Activated CD8-positive, alpha-beta T cell treated with anti-CD3 and anti-CD28 coated beads for 36 hours (primary cell): ENCODE measurements around the gene DOC2A. TPM values are rescaled to one million over a fixed set of nuclear protein-coding genes. Genes with fewer than 3 reads are reported as not detected.
A peak's percentile ranks its signal among the peaks of the same experiment; 100 is the strongest.

Experiments used
- ATAC-seq: fragments of 200-7000 bp; cut with Tn5 transposase; one replicate; pipeline ENCODE4 v1.10.0; 2021; ENCODE audit warnings: mild to moderate bottlenecking, moderate library complexity
- CTCF ChIA-PET: fragments of 350-600 bp; sonication (Branson Sonifier 250); formaldehyde crosslinking; loops from one replicate; lab custom pipeline; 2021; ENCODE audit warnings: antibody characterized with exemption; lab: Charles Lee
- POLR2A ChIA-PET: fragments of 350-600 bp; sonication (Branson Sonifier 250); formaldehyde crosslinking; loops from one replicate; lab custom pipeline; 2021; ENCODE audit warnings: antibody characterized with exemption; lab: Charles Lee
- DNase-seq: peaks from one replicate; pipeline ENCODE4 v3.0.0-alpha.2; 2020
- H3K27ac Mint-ChIP-seq: one replicate; pipeline ENCODE4 v1.8.0; 2021; ENCODE audit warnings: mild to moderate bottlenecking, mixed read lengths
- H3K27me3 Mint-ChIP-seq: one replicate; pipeline ENCODE4 v1.8.0; 2021; ENCODE audit warnings: mixed read lengths
- H3K36me3 Mint-ChIP-seq: one replicate; pipeline ENCODE4 v1.8.0; 2021; ENCODE audit warnings: low read depth, mixed read lengths
- H3K4me1 Mint-ChIP-seq: one replicate; pipeline ENCODE4 v1.8.0; 2021; ENCODE audit warnings: low read depth, mixed read lengths
- H3K4me3 Mint-ChIP-seq: one replicate; pipeline ENCODE4 v1.8.0; 2021; ENCODE audit warnings: mild to moderate bottlenecking, moderate library complexity, mixed read lengths
- H3K9me3 Mint-ChIP-seq: one replicate; pipeline ENCODE4 v1.8.0; 2021; ENCODE audit warnings: mixed read lengths
- intact Hi-C: fragments of 100-400 bp; cut with micrococcal nuclease; formaldehyde crosslinking; loops from one replicate; pipeline ENCODE4 v1.10.0; 2022
- total RNA-seq, 2 experiments: library from RNA; stranded (reverse); gene quantifications; one replicate each; pipeline ENCODE4 v1.2.3, GENCODE V29; 2021
- TF ChIP-seq, protein P1 (sequence below): fragments of 200-600 bp; IDR thresholded peaks from one replicate; pipeline ENCODE4 v1.8.0; 2022; ENCODE audit warnings: antibody characterized with exemption, mild to moderate bottlenecking

DOC2A gene
- total RNA-seq, 2 experiments from 2014 or later = 0.68 to 1.8 TPM

DNA sequence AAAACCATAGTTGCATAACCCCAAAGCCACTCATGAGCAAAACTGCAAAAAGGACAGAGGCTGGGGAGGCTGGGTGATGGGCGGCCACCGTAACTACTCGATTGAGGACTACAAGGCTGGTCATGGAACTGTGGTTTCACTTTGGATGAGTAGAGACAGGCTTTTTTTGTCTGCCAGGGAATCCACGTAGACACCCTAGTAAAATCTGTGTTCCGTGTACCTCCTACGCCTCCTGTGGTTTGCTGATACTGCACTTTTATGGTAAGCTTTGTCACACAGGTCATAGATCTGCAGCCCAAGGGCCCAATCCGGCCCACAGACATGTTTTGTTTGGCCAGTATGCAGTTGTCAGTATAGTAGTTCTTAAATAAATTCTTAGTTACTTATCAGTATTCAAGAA is 22.4 kb upstream of the DOC2A start:
- intact Hi-C loops = no loop called here
- no peaks in the 10 kb centered on the region for H3K36me3 Mint-ChIP-seq
- no peaks in the 10 kb centered on the region for H3K9me3 Mint-ChIP-seq
- ChIA-PET POLR2A (interaction anchor here (0.8 to 1.2 kb wide), 3 partner anchors 14 to 219 kb away, joined by 3 to 6 read pairs (median 4); no protein-coding TSS in a partner anchor), CTCF (interaction anchor here (0.9 to 3.7 kb wide), 16 partner anchors 7 to 341 kb away, joined by 3 to 36 read pairs (median 11); partner anchors contain the start of gene CDIPT)
- no peak overlapping the region for H3K27ac Mint-ChIP-seq
- no peak for DNase-seq
- peaks cover 36% of the 10 kb centered on the region for H3K27me3 Mint-ChIP-seq
- no peak overlapping the region for H3K4me3 Mint-ChIP-seq
- peaks cover 2% of the 10 kb centered on the region for H3K4me1 Mint-ChIP-seq
- TF ChIP-seq, protein P1, sequence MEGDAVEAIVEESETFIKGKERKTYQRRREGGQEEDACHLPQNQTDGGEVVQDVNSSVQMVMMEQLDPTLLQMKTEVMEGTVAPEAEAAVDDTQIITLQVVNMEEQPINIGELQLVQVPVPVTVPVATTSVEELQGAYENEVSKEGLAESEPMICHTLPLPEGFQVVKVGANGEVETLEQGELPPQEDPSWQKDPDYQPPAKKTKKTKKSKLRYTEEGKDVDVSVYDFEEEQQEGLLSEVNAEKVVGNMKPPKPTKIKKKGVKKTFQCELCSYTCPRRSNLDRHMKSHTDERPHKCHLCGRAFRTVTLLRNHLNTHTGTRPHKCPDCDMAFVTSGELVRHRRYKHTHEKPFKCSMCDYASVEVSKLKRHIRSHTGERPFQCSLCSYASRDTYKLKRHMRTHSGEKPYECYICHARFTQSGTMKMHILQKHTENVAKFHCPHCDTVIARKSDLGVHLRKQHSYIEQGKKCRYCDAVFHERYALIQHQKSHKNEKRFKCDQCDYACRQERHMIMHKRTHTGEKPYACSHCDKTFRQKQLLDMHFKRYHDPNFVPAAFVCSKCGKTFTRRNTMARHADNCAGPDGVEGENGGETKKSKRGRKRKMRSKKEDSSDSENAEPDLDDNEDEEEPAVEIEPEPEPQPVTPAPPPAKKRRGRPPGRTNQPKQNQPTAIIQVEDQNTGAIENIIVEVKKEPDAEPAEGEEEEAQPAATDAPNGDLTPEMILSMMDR = no peak
- no peak for ATAC-seq

DNA sequence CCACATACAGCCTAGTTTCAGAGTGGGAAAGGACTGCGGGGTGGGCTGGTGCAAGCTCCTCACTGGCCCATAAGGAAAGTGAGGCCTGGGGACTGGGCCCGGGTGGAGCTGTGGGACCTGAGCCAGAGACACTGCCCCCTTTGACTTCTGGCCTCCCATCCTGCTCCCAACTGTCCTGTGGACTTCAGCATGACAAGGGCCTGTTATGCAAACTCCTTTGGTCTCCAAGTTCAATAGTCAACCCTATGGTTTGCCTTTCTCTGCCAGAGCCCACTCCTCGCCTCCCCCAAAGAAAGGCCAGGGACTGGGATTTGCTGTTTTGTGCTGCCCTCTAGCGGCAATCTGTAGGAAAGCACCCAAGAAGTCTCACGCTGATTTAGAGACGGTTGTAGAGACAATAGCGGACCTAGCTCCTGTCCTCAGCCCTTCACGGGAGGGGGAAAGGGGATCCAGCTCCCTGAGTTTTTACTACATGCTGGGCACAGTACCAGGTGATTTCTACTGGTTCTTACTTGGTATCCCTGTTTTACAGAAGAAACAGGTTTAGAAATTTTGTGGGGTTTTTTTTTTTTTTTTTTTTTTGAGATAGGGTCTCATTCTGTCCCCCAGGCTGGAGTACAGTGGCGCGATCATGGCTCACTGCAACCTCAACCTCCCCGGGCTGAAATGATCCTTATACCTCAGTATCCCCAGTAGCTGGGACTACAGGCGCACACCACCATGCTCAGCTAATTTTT is 21.4 kb upstream of the DOC2A start:
- DNase-seq (peak; percentile 79), ATAC-seq (peak; percentile 57)
- TF ChIP-seq, protein P1 = peak; percentile 87
- no peak overlapping the region for H3K27ac Mint-ChIP-seq
- CTCF ChIA-PET = interaction anchor here (0.6 to 3.7 kb wide), 54 partner anchors 8 to 370 kb away, joined by 3 to 36 read pairs (median 5); partner anchors contain the start of genes ASPHD1, C16orf92, CDIPT and HIRIP3
- POLR2A ChIA-PET = interaction anchor here (0.6 to 1.2 kb wide), 5 partner anchors 13 to 218 kb away, joined by 3 to 6 read pairs (median 3); no protein-coding TSS in a partner anchor
- H3K9me3 Mint-ChIP-seq = no peaks in the 10 kb centered on the region
- intact Hi-C loops = no loop called here
- H3K36me3 Mint-ChIP-seq = no peaks in the 10 kb centered on the region
- no peak overlapping the region for H3K4me3 Mint-ChIP-seq
- H3K4me1 Mint-ChIP-seq = peaks cover 2% of the 10 kb centered on the region
- H3K27me3 Mint-ChIP-seq = peaks cover 46% of the 10 kb centered on the region

- TF ChIP-seq, protein P1 = no peak
- Mint-ChIP-seq H3K4me1 (peaks cover 2% of the 10 kb centered on the region), H3K9me3 (no peaks in the 10 kb centered on the region), H3K36me3 (no peaks in the 10 kb centered on the region), H3K27ac (no peak overlapping the region), H3K4me3 (no peak overlapping the region), H3K27me3 (peaks cover 53% of the 10 kb centered on the region)
- ATAC-seq (no peak), DNase-seq (no peak)
- CTCF ChIA-PET = interaction anchor here (0.7 to 3.7 kb wide), 39 partner anchors 9 to 349 kb away, joined by 3 to 36 read pairs (median 6); partner anchors contain the start of genes ASPHD1, C16orf92, CDIPT and HIRIP3
- POLR2A ChIA-PET = interaction anchor here (1.2 kb wide), 1 partner anchor 17 kb away, joined by 3 read pairs; no protein-coding TSS in a partner anchor
- intact Hi-C loops = no loop called here
These were observed 20.7 kb upstream of the DOC2A start for GRCh38 chr16:30031477-30031918.

- TF ChIP-seq, protein P1 = no peak
- POLR2A ChIA-PET = no interaction called here
- Mint-ChIP-seq H3K4me3 (no peak within 1 kb of the TSS), H3K4me1 (peaks cover 2% of the 10 kb centered on the region), H3K36me3 (no peaks in the 10 kb centered on the region), H3K9me3 (no peaks in the 10 kb centered on the region), H3K27me3 (peaks cover 53% of the 10 kb centered on the region), H3K27ac (no peak within 1 kb of the TSS)
- CTCF ChIA-PET = interaction anchor here (0.9 to 3.7 kb wide), 24 partner anchors 8 to 339 kb away, joined by 3 to 36 read pairs (median 10); partner anchors contain the start of genes ASPHD1, C16orf92, CDIPT and KIF22
- DNase-seq (no peak), ATAC-seq (no peak)
- intact Hi-C loops = no loop called here
These were observed 20.1 kb upstream of the DOC2A start, which contains the start of gene TLCD3B for GRCh38 chr16:30030841-30031413. Gene TLCD3B (minus strand): TSS chr16:30031271. CDS start chr16:30030527, 744 bp downstream.
